HG03175 (cell line): ENCODE results near the gene SORCS2.

Experiments used
- ATAC-seq: cut with Tn5 transposase; IDR thresholded peaks from one replicate; pipeline ENCODE4 v1.9.1; 2021; ENCODE audit warnings: mild to moderate bottlenecking, moderate library complexity; ENCODE audit not compliant: unreplicated experiment

The SORCS2 gene

DNA sequence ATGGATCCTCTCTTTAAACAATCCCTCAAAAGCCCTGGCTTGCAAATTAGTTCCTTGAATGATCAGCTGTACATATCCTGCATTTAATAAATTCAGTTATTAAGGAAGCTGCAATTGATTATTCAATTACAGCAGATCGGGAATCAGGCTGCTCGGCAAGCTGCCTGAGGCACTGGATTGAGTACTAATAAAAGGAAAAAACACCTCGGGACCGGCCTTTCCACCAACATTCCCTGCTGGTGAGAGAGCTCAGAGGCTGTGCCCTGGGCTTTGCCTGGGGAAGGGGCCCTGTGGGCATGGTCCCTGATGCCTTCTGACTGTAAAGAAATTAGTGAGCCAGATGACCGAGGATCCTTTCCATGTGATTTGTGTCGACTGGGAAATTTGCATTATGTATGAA, 69.2 kb downstream of the SORCS2 start:
- no peak for ATAC-seq

DNA sequence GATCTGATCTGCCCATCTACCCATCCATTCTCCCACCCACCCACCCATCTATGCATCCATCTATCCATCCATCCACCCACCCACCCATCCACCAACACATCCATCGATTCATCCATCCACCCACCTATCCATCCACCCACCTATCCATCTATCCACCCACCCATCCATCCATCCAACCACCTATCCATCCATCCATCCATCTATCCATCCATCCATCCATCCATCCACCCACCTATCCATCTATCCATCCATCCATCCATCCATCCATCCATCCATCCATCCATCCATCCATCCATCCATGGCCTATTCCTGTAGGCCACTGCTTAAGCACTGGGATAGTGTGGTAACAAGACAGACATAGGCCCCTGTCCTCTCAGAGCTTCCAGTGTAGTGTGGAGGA, 69.8 kb downstream of the SORCS2 start:
- ATAC-seq: no peak

DNA sequence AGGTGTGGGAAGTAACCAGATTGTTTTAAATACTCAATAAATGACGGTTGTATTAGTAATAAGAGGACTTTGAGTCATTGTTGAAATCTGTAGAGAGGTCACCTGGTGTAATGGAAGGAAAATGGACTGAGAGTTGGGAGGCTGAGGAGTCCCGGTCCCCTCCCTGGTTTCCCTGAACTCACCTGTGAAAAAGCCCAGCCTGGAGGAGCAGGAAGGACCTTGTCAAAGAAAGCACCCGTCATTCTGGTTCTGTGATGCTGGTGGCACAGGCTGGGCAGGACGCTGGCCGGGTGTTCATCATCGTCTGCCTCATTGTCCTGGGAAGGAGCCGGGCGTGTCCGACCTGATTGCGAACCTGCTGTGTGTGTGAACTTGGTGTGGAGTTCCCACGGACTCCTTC, 70.8 kb downstream of the SORCS2 start:
- no peak for ATAC-seq

DNA sequence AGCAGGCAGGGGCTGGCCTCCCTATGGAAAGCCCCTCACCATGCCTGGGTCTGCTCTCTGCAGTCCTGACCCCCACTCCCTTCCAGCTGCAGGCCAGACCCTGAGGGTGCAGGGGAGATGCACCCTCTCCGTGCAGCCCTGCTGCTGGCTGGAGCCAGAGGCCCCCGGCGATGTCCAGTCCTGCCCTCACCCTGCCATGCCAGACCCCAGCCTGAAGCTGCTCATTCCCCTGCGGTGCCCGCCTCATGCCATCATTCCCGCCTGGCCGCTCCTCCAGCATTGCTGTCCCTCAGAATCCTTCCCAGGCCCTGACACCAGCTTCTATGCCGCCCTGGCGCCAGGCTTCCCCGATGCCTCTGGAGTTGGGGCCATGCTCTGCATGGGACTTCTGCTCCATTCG, 72.4 kb downstream of the SORCS2 start:
- ATAC-seq: no peak

DNA sequence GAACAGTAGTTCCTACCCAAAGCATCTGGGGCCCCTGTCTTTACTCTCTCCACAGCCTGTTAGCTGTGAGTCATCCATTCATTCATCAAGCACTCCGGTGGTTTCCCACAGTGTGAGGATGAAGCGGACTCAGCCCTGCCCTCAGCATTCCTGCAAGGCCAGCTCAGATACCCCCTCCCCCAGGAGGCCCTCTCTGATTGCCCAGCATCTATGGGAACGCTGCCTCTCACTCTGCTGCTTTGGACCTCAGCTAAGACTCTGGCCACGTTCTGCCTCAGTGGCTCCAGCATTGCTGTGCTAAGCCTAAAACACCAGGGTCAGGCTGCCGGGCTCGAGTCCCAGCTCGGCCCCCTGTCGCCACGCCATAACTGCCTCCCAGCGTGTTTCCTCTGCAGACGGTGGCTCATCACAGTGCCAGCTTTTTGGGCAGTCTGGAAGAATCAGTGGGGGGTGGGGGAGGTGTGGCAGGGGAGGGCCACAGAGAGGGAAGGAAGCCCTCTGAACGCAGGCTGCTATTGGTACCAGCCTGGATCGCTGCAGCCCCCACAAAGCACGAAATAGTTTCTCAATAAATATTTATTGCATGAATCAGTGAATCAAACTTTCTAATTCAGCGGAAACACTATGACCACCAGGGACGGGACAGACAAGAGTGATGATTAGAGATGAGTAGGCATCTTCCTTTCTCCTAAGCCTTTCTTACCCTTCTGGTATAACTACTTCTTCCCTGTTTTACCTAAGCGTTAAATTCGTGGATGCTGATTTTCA, 74.4 kb downstream of the SORCS2 start:
- no peak for ATAC-seq

DNA sequence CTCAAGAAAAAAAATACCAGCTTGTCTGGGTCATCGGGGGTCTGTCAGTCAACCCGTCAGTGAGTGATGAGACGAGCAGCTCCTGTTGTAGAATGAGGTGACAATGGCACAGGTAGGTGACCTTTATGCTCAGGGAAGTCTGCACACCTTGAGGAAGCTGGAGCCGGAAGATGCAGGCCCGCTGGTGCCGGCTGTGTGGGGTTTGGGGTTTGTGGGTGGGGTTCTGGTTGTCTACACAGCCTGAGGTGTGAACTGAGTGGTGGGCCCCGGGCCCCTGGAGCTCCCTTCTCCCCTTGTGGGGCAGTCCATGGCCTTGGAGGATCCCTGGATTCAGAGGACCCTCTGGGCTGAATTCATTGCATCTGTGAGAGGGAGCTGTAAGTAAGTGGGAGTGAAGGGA, 75.5 kb downstream of the SORCS2 start:
- no peak for ATAC-seq

DNA sequence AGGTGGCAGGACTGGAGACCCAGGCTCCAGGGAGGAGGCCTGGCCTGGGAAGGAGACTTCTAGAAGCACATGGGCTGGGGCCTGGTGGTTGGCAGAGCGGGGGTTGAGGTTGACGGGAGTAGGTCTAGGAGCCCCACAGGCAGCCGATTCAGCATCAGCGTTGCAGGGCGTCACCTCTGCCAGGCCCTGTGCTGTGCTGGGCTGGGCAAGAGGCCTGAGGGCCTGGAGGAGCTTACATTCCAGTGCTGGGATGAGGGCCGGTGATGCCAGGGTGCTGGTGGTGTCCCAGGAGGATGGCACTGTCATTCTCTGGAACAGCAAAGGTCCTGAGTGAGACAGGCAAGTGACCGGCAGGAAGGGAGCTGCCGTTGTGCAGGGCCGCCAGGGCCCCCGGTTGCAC, 76.6 kb downstream of the SORCS2 start:
- ATAC-seq: no peak

DNA sequence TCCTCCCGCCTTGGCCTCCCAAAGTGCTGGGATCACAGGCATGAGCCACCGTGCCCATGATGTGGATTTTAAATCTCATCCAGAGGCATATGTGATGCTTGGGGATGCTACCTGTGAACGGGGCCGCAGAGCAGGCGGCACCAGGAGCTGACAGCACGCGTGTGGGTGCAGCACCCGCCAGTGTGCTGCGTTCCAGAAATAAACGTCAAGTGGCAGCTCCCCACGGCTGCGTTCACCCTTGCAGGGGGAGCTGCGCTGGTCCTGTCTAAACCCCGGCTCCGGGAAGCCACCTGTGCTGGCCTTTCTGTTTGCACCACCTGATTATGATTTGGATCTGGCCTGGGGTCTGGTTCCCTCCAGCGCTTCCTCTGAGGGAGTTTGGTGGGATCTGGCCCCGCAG, 77.8 kb downstream of the SORCS2 start:
- ATAC-seq: no peak

DNA sequence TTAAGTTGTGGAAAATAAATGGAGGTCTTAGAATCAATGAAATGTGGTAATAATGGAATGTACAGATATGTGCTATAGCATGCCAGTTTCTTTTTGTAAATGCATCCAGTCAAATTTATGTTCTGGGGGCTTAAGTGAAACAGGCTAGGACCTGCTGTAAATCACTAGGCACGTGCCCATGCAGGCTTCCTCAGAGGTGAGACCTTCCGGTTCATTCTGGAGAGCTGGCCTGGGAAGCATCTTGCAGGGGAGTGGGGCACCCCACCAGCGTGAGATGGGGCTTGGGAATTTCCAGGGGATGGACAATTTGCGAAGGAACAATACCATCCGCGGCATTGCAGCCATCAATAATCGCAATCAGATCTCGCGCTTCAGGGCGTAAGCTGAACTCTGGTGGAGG, 80.1 kb downstream of the SORCS2 start:
- ATAC-seq: no peak

DNA sequence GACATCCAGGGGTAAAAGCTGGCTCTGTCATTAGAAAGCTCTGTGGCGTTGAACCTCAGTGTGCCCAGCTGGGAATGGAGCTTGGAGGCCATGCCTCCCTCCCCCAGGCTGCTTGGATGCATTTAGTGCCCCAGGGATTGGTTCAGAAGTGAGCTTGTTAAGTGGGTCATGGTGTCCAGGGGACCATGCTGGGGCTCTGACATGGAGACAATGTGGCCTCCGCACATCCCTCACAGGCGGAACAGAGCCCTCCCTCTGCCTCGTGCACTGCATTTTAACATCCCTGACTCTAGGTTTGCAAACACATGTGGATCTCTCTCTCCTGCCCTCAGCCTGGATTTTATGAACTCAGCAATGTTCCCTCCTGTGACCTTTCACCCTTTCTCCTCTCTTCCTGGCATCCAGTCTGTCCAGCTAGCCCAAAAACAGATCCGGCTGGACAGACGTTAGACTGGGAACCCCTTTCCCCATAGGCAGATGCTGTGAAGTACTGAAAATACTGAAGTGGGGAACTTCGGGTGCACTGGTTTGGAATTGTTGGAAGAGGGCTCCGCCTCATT, 81.5 kb downstream of the SORCS2 start:
- ATAC-seq: no peak

DNA sequence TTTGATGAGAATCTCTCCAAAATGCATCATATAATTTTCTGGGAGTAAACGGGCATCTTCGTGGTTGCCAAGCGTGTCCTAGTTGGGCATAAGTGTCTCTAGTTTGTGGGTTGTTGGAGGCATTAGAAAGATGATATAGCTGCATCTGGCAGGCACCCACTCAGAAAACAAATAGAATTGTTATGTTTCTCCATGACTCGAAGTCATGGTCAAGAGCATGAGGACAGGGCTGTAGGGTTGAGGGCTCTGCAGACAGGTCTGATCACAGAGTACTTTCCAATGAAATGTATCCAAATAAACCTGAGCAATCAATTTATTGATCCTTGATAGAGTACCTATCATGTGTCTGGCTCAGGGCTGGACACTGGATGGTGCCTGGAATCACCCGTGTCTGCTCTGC, 82.7 kb downstream of the SORCS2 start:
- no peak for ATAC-seq

DNA sequence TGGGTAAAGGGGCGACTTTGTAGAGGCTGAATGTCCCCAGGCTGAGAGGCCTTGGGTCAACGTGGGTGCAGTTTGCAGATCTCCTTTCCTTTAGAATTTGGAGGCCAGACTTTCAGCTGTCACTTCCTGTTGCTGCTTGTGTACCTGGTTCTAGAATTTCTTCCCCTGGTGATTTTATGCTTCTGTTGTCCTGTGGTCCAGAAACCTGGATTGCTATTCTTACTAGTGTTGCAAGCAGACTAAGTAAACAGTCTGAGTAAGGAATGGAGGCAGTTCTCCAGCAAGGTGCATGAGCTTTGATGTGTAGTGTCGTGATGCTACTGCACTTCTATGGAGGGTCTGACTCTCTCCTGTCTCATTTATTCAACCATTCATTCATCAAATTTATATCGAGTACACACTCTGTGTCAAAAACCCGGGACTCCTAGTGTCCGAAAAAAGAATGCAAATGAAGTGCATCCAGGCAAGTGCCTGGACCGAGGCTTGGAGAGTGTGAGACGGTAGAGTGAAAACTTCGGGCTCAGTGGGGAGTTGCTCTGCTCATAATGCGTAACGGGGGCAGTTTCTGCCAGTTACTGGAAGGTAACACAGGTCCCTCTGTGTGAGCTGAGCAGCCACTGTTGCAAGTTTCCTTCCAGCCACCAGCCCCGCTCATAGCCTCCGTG, 83.3 kb downstream of the SORCS2 start:
- no peak for ATAC-seq

DNA sequence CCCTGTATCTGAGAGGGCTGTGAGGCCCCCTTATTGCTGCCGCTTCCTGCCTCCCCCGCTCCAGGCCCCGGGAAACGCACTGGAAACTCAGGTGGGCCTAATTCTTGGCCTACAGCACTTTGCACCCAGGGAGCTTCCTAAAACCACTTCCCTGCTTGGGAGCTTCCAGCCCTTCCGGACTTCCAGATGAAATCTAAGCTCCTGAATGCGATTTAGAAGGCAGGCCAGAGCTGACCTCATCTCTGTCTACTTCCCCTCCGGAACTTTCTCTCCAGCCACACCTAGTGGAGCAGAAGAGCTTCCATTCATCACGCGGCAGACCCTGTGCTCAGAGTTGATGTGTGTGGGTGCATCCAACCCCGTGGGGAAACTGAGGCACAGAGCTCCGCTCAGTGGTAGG, 84.2 kb downstream of the SORCS2 start:
- no peak for ATAC-seq

DNA sequence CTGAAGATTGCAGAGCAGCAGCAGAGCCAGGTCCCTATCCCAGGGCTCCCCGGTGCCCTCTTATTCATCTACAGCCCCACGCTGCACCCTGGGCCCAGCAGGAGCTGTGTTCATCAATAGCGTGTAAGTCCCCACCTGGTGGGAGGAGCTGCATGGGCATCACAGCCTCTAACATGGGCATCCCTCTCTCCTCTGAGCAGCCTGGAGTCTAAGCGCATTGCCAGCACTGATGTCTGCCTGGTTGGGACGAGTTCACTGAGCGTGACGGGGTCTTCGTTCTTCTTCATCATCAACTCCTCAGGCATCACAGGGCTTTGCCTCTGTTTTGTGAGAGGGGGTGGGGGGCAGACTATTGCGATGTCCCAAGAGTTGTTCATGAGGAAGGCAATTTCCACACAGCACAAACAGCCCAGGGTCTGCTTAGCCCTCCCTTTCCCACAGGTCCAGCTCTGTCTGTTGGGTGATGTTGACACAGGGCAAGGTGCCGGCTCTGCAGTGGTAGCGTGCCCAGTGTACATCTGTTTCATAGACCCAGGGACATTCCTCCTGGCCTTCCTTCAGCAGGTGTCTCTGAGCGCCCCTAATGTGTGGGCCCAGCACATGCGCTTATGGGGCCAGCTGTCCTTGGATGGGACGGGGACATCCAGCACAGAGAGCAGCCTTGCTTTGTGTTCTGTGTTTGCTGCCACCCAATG, 85.9 kb downstream of the SORCS2 start:
- no peak for ATAC-seq

DNA sequence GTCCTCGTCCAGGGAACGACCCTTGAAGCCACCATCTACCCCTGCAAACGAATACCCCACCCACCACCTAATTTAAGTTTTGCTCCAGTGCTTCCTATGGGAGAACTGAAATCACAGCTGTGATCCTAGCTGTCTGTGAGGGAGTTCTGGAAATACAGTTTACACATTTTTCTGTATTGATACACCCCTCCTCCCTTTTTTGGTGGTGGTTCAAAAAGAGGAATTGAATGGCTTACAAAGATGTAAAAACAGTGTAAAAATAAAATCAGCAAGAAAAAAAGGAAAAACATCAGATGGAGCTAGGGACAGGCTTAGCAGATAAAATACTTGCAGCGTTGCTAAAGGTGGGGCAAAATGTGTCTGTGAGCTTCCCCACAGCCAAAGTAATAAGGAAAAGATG, 86.6 kb downstream of the SORCS2 start:
- no peak for ATAC-seq

DNA sequence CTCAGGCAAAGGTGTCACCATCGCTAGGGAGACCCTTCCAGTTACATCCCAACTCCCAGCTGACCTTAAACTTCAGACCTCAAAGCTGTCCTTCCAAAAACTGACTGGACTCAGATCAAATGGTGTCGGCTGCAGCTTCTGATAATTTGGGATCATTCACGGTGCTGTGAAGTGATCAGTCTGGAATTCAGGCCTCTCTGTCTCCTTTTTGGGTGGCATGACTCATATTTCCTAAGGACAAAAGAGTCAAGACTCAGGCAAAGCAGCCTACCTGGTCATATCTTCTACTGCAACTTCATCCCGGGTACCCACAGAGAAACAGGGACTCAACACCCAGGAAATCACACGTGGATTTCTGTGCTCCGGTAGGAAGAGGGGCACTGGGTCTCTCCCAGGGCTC, 87.6 kb downstream of the SORCS2 start:
- ATAC-seq: no peak

DNA sequence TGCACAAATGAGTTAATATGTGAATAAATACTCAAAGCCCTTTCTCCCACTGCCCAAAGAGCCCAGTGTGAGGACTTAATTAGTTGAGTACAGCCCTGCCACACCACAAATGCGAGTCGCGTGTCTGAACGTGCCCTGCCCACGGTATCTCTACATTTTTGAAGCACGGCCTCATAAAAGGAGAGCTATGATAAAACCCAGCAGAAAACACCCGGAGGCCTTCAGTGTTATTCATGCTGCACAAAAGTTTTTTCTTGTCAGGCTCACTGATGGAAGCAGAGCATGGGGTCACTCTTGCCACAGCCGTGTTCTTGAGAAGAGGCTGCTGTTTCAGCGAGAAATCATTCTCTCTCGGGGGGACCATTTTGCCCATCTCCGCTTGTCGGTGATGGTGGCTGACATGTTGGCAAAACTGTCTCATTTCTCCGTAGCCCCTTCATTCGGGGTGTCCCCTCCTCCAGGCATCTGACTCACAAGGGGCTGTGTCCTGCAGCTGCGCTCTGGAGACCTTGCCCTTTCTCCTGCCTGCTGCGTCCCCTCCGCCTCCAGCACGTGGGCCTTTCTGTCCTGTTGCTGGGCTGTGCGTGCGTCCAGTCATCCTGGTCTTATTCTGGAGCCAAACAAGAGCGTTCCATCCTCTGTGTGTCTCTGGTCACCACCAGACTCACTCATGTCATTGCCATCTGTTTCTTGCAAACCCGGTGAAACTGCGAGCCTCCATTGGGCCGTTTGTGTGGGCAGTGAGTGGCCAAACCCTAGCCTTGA, 88.8 kb downstream of the SORCS2 start:
- no peak for ATAC-seq

DNA sequence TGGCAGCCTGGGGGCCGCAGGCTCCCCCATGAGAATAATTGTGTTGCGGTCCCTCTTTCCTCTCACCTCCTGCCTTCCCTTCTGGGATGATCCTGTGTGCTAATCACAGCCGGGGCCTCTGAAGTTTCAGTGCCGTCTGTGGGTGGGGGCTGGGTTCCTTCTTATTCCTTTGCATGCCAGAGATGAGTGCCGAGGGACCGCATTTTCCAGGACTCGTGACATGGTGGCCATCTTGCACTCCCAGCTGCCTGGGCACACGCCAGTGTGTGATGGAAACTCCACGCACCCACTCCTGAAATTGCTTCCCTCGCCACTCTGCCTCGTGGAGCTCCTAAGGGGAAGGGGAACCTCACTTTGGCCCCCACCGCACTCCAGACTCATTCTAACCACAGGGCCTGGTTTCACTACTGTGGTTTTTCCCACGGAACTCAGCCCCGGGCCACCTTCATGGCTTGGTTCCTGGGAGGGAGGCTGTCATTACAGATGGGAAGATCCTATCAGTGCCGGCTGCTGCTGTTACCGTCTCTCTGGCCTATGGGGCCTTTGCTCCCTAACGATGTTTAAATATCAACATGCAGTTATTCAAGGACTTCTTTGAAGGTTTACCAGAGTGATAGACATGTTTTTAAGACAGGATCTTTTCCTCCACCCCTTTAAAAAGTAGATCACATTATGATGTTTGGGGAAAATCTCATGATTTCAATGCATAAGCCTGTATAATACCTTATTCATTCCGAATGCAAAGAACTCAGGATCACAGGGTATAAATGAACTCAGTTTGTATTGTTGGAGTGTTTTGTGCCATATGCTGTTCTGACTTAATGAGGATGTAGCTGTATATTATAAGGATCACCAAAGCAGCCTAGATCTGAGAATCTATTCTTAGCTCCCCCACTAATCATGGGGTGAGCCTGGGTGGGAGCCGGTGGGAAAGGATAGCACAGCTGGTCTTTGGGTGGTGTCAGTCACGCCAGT, 89.6 kb downstream of the SORCS2 start:
- no peak for ATAC-seq

DNA sequence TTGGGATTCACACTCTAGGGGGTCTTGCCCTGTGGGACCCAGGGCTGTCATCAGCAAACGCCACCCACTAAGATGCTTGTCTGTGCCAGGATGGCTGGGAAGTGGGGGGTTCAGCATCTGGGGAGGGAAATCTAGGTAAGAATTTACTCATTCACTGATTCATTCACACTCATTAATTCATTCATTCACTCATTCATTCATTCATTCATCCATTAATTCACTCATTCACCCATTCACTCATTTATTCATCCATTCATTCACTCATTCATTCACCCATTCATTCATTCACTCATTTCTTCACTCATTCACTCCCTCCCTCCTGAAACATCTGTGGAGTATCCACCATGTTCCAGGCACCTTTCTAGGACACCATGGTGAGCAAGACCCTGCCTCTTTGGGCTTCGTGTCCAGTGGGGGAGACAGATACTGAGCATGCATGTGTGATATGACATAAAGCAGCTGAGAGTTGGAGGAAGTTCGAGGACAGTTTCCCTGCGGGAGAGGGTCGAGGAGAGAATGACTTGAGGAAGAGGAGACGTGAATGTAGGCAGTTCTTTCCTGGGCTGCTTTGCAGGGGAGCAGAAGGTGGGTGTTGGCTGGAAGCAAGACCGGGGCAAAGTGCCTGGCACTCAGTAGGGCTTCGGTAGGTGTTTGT, 90.6 kb downstream of the SORCS2 start:
- ATAC-seq: no peak
